CD4-positive, alpha-beta T cell (primary cell): ENCODE results near the gene DEFB114. TPM values are rescaled to one million over a fixed set of nuclear protein-coding genes. Genes with fewer than 3 reads are reported as not detected.

Experiments used
- ATAC-seq: fragments of 200-7000 bp; cut with Tn5 transposase; one replicate; pipeline ENCODE4 v1.10.0; 2022; ENCODE audit warnings: mild to moderate bottlenecking; ENCODE audit not compliant: poor library complexity
- CTCF ChIA-PET: fragments of 350-600 bp; sonication (Branson Sonifier 250); formaldehyde crosslinking; loops from one replicate; lab custom pipeline; 2021; ENCODE audit warnings: antibody characterized with exemption, inconsistent platforms; lab: Charles Lee
- POLR2A ChIA-PET: fragments of 350-600 bp; sonication (Branson Sonifier 250); formaldehyde crosslinking; loops from one replicate; lab custom pipeline; 2021; ENCODE audit warnings: antibody characterized with exemption, inconsistent platforms; lab: Charles Lee
- DNase-seq, 14 experiments: peaks; one replicate each; pipeline ENCODE4 v3.0.0-alpha.2; 2013 to 2020; ENCODE audit warnings: mixed read lengths in 2 of 14
- H3K27ac ChIP-seq, 2 donors: one replicate each; pipeline versions ENCODE4 v1.5.1 to v1.7.0; 2013; ENCODE audit warnings: low read length in 2 of 2, low read depth in 1 of 2, mild to moderate bottlenecking in 1 of 2
- H3K27me3 ChIP-seq, 2 experiments: 1 replicate in 1 of 2; 2 replicates in 1 of 2; pipeline versions ENCODE4 v1.6.1 to v1.7.0; 2013; ENCODE audit warnings: low read length in 2 of 2, control low read depth in 1 of 2, mild to moderate bottlenecking in 1 of 2, moderate library complexity in 1 of 2; ENCODE audit not compliant: insufficient read depth in 2 of 2, control insufficient read depth in 1 of 2
- H3K36me3 ChIP-seq: one replicate; pipeline ENCODE4 v1.6.1; 2013; ENCODE audit warnings: low read length, control low read depth; ENCODE audit not compliant: insufficient read depth
- H3K4me1 ChIP-seq: one replicate; pipeline ENCODE4 v1.6.1; 2013; ENCODE audit warnings: low read length, control low read depth; ENCODE audit not compliant: insufficient read depth
- H3K4me3 ChIP-seq: one replicate; pipeline ENCODE4 v1.5.1; 2013; ENCODE audit warnings: mild to moderate bottlenecking, low read length, moderate library complexity
- H3K9me3 ChIP-seq, 2 experiments: 1 replicate in 1 of 2; 2 replicates in 1 of 2; pipeline versions ENCODE4 v1.6.1 to v1.7.0; 2013; ENCODE audit warnings: low read length in 2 of 2, mild to moderate bottlenecking in 2 of 2, control low read depth in 1 of 2, moderate library complexity in 1 of 2; ENCODE audit not compliant: control insufficient read depth in 1 of 2, insufficient read depth in 1 of 2
- H3K27ac Mint-ChIP-seq: one replicate; pipeline ENCODE4 v1.8.0; 2020; ENCODE audit warnings: mixed read lengths
- H3K27me3 Mint-ChIP-seq: one replicate; pipeline ENCODE4 v1.8.0; 2021; ENCODE audit warnings: mixed read lengths
- H3K36me3 Mint-ChIP-seq: one replicate; pipeline ENCODE4 v1.8.0; 2021; ENCODE audit warnings: low read depth, mixed read lengths
- H3K4me1 Mint-ChIP-seq: one replicate; pipeline ENCODE4 v1.8.0; 2021; ENCODE audit warnings: low read depth, mixed read lengths
- H3K4me3 Mint-ChIP-seq: one replicate; pipeline ENCODE4 v1.8.0; 2020; ENCODE audit warnings: mild to moderate bottlenecking, mixed read lengths
- H3K9me3 Mint-ChIP-seq: one replicate; pipeline ENCODE4 v1.8.0; 2020; ENCODE audit warnings: mixed read lengths
- intact Hi-C, 2 experiments: fragments of 100-400 bp; cut with DNase I in 1 of 2; cut with micrococcal nuclease in 1 of 2; formaldehyde crosslinking; loops; one replicate each; pipeline versions ENCODE4 v1.15.1 to v1.9.0; 2023 to 2025; cut with DNase I, micrococcal nuclease
- total RNA-seq, 174 experiments: library from RNA in 2 of 174; stranded (reverse) in 2 of 174; gene quantifications; one replicate each; pipeline ENCODE4 v1.2.3 and lab custom pipeline; 2021 to 2026
- TF ChIP-seq, protein P1 (sequence below): fragments of 200-600 bp; IDR thresholded peaks from one replicate; pipeline ENCODE4 v1.8.0; 2022; ENCODE audit warnings: antibody characterized with exemption, mild to moderate bottlenecking

Gene DEFB114
- total RNA-seq, 2 experiments from 2014 or later: not detected

- ChIA-PET POLR2A (no interaction called here), CTCF (no interaction called here)
- DNase-seq (no peak), ATAC-seq (no peak)
- no peaks in the 10 kb centered on the region for H3K4me1 Mint-ChIP-seq
- H3K27ac ChIP-seq: no peak overlapping the region
- peaks cover 0 to 3% of the 10 kb centered on the region in 2 experiments for H3K9me3 ChIP-seq
- no peak overlapping the region for H3K4me3 Mint-ChIP-seq
- no peaks in the 10 kb centered on the region for H3K36me3 Mint-ChIP-seq
- no peaks in the 10 kb centered on the region for H3K36me3 ChIP-seq
- intact Hi-C loops: no loop called here
- no peaks in the 10 kb centered on the region for H3K4me1 ChIP-seq
- H3K27me3 Mint-ChIP-seq: no peaks in the 10 kb centered on the region
- H3K4me3 ChIP-seq: no peak overlapping the region
- H3K27ac Mint-ChIP-seq: no peak overlapping the region
- H3K9me3 Mint-ChIP-seq: peaks cover 2% of the 10 kb centered on the region
- TF ChIP-seq, protein P1, sequence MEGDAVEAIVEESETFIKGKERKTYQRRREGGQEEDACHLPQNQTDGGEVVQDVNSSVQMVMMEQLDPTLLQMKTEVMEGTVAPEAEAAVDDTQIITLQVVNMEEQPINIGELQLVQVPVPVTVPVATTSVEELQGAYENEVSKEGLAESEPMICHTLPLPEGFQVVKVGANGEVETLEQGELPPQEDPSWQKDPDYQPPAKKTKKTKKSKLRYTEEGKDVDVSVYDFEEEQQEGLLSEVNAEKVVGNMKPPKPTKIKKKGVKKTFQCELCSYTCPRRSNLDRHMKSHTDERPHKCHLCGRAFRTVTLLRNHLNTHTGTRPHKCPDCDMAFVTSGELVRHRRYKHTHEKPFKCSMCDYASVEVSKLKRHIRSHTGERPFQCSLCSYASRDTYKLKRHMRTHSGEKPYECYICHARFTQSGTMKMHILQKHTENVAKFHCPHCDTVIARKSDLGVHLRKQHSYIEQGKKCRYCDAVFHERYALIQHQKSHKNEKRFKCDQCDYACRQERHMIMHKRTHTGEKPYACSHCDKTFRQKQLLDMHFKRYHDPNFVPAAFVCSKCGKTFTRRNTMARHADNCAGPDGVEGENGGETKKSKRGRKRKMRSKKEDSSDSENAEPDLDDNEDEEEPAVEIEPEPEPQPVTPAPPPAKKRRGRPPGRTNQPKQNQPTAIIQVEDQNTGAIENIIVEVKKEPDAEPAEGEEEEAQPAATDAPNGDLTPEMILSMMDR: no peak
- no peaks in the 10 kb centered on the region for H3K27me3 ChIP-seq
These were observed 40.1 kb downstream of the DEFB114 start for GRCh38 chr6:49923826-49924225.

DNA sequence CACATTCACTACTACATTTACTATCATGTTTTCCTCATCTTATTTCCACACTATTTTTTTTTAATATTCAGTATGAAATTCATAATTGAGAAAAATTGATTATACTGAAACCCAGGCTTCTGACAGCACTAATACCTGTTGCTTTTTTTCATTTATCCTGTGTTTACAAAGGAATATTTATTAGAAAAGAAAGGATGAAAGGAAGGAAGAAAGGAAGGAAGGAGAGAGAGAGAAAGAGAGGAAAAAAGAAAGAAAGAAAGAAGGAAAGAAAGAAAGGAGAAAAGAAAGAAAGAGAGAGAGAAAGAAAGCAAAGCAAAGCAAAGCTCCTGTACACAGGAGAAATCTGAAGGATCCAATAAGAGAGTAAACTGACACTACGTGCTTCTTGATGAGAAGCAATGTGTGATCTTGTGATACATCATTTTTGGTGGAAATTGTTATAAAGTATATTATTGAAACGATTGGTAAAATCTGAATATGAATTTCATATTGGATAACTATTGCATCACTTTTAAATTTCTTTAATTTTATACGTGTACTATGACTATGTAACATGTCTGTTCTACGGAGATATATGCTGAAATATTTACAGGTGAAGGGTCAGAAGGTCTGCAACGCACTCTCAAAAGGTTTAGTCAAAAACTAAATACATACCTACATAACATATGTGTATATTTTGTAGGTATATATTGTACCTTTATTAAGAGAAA, 43.9 kb downstream of the DEFB114 start:
- Mint-ChIP-seq H3K27me3 (no peaks in the 10 kb centered on the region), H3K4me1 (no peaks in the 10 kb centered on the region), H3K27ac (no peak overlapping the region), H3K4me3 (no peak overlapping the region), H3K36me3 (no peaks in the 10 kb centered on the region), H3K9me3 (no peaks in the 10 kb centered on the region)
- Histone ChIP-seq H3K27ac (no peak overlapping the region), H3K4me1 (no peaks in the 10 kb centered on the region), H3K9me3 (peaks cover 0 to 5% of the 10 kb centered on the region in 2 experiments), H3K27me3 (no peaks in the 10 kb centered on the region), H3K4me3 (no peak overlapping the region), H3K36me3 (no peaks in the 10 kb centered on the region)
- no peak for ATAC-seq
- POLR2A ChIA-PET: no interaction called here
- intact Hi-C loops: no loop called here
- no peak for DNase-seq
- CTCF ChIA-PET: no interaction called here
- TF ChIP-seq, protein P1: no peak

GRCh38 chr6:49919261-49919660, 44.7 kb downstream of the DEFB114 start:
- POLR2A ChIA-PET: no interaction called here
- Histone ChIP-seq H3K4me1 (no peaks in the 10 kb centered on the region), H3K27me3 (no peaks in the 10 kb centered on the region), H3K9me3 (peaks cover 0 to 3% of the 10 kb centered on the region in 2 experiments), H3K27ac (no peak overlapping the region), H3K4me3 (no peak overlapping the region), H3K36me3 (no peaks in the 10 kb centered on the region)
- H3K27ac Mint-ChIP-seq: no peak overlapping the region
- intact Hi-C loops: no loop called here
- DNase-seq (no peak), ATAC-seq (no peak)
- H3K9me3 Mint-ChIP-seq: no peaks in the 10 kb centered on the region
- H3K27me3 Mint-ChIP-seq: no peaks in the 10 kb centered on the region
- H3K4me1 Mint-ChIP-seq: no peaks in the 10 kb centered on the region
- TF ChIP-seq, protein P1: no peak
- H3K36me3 Mint-ChIP-seq: no peaks in the 10 kb centered on the region
- no peak overlapping the region for H3K4me3 Mint-ChIP-seq
- CTCF ChIA-PET: no interaction called here
